Nephron (organoid): ENCODE data around the gene ZDHHC11.

Source experiments
- H3K27ac Mint-ChIP-seq, 3 experiments: 2 replicates each; pipeline ENCODE4 v1.8.0; 2020; ENCODE audit warnings: mixed read lengths in 3 of 3, mild to moderate bottlenecking in 2 of 3, moderate library complexity in 1 of 3
- H3K27me3 Mint-ChIP-seq: 2 replicates; pipeline ENCODE4 v1.8.0; 2021; ENCODE audit warnings: low read depth, mild to moderate bottlenecking, moderate library complexity, mixed read lengths
- H3K36me3 Mint-ChIP-seq: 2 replicates; pipeline ENCODE4 v1.8.0; 2020; ENCODE audit warnings: low read depth, mixed read lengths
- H3K4me1 Mint-ChIP-seq: 2 replicates; pipeline ENCODE4 v1.8.0; 2020; ENCODE audit warnings: mixed read lengths
- H3K4me3 Mint-ChIP-seq, 3 experiments: 2 replicates each; pipeline ENCODE4 v1.8.0; 2020; ENCODE audit warnings: mild to moderate bottlenecking in 3 of 3, mixed read lengths in 3 of 3, moderate library complexity in 2 of 3
- H3K9me3 Mint-ChIP-seq: 2 replicates; pipeline ENCODE4 v1.8.0; 2020; ENCODE audit warnings: mixed read lengths
- TF ChIP-seq, protein P1 (sequence below), 3 experiments: fragments of 200-600 bp; sonication (generic); IDR thresholded peaks; one replicate each; pipeline ENCODE4 v1.5.0; 2021; ENCODE audit warnings: antibody characterized with exemption in 3 of 3; ENCODE audit not compliant: unreplicated experiment in 3 of 3

The ZDHHC11 gene

DNA sequence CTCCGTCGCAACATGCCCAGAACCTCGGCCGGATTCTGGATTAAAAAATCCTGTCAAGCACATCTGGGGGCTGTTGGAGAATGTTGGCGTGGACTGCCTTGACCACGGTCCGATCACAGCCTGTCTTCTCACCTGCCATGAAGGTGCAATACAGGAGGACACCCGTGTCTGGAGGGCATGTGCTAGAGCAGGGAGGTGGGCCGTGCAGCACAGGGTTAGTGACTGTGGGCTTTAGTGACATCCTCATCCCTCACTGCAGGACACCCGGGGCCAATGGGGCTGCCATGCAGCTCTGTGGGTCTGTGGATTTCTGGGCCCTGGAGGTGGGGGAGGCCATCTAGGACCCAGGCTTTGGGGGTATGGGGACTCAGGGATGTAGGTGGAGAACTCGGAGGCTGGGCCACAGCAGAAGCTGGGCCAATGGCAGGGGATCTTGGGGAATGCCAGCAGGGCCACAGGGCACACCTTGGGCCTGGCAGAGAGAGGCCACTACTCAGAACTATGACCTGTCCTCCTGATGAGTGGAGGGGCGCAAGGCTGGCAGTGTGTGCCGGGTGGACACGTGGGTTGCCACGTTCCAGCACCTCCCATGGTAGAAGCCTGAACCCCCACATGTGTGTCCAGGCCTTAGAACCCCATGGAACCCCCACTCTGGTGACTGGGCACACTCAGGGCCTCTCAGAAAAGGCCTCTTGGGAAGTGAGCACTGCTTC, 89.6 kb downstream of the ZDHHC11 start:
- H3K27me3 Mint-ChIP-seq: peaks cover 11% of the 10 kb centered on the region
- H3K36me3 Mint-ChIP-seq: peaks cover 11% of the 10 kb centered on the region
- H3K4me1 Mint-ChIP-seq: peaks cover 8% of the 10 kb centered on the region
- peaks cover 5% of the 10 kb centered on the region for H3K9me3 Mint-ChIP-seq
- TF ChIP-seq, protein P1, sequence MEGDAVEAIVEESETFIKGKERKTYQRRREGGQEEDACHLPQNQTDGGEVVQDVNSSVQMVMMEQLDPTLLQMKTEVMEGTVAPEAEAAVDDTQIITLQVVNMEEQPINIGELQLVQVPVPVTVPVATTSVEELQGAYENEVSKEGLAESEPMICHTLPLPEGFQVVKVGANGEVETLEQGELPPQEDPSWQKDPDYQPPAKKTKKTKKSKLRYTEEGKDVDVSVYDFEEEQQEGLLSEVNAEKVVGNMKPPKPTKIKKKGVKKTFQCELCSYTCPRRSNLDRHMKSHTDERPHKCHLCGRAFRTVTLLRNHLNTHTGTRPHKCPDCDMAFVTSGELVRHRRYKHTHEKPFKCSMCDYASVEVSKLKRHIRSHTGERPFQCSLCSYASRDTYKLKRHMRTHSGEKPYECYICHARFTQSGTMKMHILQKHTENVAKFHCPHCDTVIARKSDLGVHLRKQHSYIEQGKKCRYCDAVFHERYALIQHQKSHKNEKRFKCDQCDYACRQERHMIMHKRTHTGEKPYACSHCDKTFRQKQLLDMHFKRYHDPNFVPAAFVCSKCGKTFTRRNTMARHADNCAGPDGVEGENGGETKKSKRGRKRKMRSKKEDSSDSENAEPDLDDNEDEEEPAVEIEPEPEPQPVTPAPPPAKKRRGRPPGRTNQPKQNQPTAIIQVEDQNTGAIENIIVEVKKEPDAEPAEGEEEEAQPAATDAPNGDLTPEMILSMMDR (IDR thresholded peaks at IDR 0.05; ENCODE audit: unreplicated experiment in 3 of 3): no peak
- H3K27ac Mint-ChIP-seq: no peak overlapping the region
- no peak overlapping the region for H3K4me3 Mint-ChIP-seq

DNA sequence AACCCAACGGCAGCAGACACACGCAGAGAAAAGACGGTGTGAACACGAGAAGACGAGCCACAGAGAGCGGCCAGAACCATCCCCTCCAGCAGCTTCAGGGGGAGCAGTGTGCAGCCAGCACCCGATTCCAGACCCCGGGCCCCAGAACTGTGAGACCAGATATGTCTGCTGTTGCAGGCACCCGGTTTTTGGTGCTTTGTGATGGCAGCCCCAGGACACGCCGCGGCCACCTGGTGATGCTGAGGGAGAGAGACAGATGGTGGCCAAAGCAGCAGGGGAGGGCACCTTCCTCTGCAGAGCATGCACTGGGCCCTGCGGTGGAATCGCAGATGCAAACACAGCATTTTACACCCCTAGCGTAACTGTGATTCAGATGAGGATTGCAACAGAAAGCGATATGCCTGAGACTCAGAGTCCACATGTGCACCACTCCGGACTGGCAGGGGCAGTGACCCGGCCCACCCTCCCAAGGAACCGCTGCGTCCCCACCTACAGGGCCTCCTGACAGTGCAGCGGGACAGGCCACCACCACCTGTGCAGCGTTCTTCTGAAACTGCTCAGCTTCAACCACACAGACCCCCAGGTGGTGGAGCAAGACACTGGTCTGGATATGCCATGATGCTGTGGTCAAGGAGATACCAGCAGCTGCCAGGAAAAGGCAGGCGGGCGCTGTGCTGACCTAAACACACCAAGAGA, 90.3 kb downstream of the ZDHHC11 start:
- Mint-ChIP-seq H3K9me3 (peaks cover 3% of the 10 kb centered on the region), H3K36me3 (peaks cover 5% of the 10 kb centered on the region), H3K4me3 (no peak overlapping the region), H3K4me1 (peaks cover 8% of the 10 kb centered on the region), H3K27me3 (peaks cover 11% of the 10 kb centered on the region), H3K27ac (no peak overlapping the region)
- TF ChIP-seq, protein P1 (IDR thresholded peaks at IDR 0.05; ENCODE audit: unreplicated experiment in 3 of 3): no peak

DNA sequence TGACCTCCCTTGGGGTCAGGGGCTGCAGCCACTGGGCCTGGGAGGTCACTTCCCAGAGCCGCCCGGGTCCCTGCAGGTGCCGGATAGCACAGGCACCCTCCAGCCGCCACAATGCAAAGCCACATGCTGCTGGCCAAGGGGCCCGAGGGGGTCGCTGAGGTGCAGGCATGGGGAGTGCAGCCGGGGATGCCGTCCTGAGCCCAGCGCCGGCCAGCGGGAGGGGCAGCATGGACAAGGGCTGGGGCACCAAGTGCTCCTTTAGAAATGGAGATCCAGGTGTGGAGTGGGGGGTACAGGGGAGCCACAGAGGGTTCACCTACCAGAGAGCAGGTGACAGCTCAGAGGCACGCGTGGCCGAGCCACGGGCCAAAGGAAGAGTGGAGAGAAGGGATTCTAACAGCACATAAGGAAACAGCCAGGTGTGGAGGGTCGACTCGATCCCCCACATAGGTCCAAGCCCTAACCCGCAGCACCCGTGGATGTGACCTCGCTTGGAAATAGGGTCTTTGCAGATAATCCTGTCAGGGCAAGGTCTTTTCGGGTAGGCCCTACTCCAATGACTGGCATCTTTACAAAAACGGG, 90.9 kb downstream of the ZDHHC11 start:
- peaks cover 11% of the 10 kb centered on the region for H3K27me3 Mint-ChIP-seq
- no peak overlapping the region for H3K27ac Mint-ChIP-seq
- peaks cover 8% of the 10 kb centered on the region for H3K4me1 Mint-ChIP-seq
- TF ChIP-seq, protein P1 (IDR thresholded peaks at IDR 0.05; ENCODE audit: unreplicated experiment in 3 of 3): no peak
- no peak overlapping the region for H3K4me3 Mint-ChIP-seq
- H3K36me3 Mint-ChIP-seq: peaks cover 3% of the 10 kb centered on the region
- no peaks in the 10 kb centered on the region for H3K9me3 Mint-ChIP-seq

DNA sequence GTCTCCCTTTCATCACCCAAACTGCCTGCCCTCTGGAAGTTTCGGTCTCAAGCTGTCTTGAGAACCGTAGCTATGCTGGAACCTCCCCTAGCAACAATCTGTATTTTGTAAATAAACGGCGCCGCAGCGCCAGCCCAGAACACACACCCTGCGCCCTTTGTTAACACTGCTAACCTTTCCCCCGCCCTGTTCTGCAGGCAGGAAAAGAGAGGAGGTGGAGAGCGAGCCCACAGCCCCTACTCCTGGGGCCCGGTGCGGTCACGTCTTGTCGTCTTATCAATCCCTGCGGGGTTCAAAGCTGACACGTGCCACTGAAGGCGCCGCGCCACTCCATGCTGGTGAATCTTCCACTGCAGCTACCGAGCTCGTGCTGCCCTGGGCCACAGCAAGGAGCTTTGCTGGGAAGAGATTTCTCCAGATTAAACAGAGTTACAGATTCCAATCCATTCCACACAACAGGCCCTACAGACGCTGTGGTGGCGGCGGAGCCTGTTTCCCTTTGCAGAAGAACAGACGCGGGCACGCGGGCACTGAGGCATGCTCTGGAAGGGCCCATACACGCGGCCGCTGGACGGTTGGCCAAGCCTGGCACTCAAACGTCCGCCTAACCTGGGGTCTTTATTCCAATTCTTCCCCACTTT, 91.6 kb downstream of the ZDHHC11 start:
- Mint-ChIP-seq H3K4me1 (peaks cover 8% of the 10 kb centered on the region), H3K4me3 (no peak overlapping the region), H3K9me3 (no peaks in the 10 kb centered on the region), H3K36me3 (peaks cover 3% of the 10 kb centered on the region), H3K27me3 (peaks cover 14% of the 10 kb centered on the region), H3K27ac (no peak overlapping the region)
- TF ChIP-seq, protein P1 (IDR thresholded peaks at IDR 0.05; ENCODE audit: unreplicated experiment in 3 of 3): no peak

DNA sequence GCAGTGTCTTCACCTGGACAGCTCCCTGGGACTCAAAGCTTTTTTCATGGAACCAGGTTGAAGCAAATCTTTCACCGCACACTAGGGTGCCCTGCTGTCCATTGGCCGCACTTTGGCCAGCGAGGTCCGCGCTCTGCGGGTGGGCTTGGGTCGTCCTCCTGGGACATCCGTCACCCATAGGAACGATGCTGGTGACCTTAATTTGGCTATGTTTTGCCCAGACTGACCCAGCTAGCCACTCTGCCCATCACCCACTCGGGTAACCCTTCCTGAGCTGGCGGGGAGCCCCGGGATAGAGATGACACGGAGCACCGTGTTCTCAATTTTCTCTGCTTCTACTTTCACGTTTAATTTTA, 92.1 kb downstream of the ZDHHC11 start:
- Mint-ChIP-seq H3K27me3 (peaks cover 19% of the 10 kb centered on the region), H3K4me1 (peaks cover 8% of the 10 kb centered on the region), H3K27ac (no peak overlapping the region), H3K4me3 (no peak overlapping the region), H3K36me3 (peaks cover 3% of the 10 kb centered on the region), H3K9me3 (no peaks in the 10 kb centered on the region)
- TF ChIP-seq, protein P1 (IDR thresholded peaks at IDR 0.05; ENCODE audit: unreplicated experiment in 3 of 3): no peak
